ENCODE data around the gene STARD13.

The STARD13 gene

GRCh38 chr13:33191425-33192210 lies 93.9 kb downstream of the STARD13 start:
- TF ChIP-seq, protein P1, sequence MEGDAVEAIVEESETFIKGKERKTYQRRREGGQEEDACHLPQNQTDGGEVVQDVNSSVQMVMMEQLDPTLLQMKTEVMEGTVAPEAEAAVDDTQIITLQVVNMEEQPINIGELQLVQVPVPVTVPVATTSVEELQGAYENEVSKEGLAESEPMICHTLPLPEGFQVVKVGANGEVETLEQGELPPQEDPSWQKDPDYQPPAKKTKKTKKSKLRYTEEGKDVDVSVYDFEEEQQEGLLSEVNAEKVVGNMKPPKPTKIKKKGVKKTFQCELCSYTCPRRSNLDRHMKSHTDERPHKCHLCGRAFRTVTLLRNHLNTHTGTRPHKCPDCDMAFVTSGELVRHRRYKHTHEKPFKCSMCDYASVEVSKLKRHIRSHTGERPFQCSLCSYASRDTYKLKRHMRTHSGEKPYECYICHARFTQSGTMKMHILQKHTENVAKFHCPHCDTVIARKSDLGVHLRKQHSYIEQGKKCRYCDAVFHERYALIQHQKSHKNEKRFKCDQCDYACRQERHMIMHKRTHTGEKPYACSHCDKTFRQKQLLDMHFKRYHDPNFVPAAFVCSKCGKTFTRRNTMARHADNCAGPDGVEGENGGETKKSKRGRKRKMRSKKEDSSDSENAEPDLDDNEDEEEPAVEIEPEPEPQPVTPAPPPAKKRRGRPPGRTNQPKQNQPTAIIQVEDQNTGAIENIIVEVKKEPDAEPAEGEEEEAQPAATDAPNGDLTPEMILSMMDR (IDR thresholded peaks at IDR 0.05) = no peak

DNA sequence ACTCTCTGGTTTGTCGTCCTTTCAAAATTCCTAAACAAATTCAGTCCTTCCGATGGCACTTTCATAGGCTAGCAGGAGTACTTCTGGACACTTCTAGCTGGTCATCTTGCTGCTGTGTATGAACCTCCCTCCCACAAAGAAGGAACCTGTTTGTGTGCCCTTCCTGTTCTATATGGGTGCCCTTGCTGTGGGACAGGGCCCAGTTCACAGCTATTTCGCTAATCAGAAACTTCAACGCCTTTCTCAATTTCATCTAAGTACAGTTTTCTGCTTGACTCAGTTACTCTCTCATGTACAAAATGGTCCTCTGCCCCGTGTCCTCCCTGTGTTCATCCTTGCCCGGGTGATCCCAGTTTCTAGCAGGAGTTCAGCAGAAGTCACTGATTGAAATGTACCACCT lies 96.1 kb downstream of the STARD13 start:
- TF ChIP-seq, protein P1 (IDR thresholded peaks at IDR 0.05) = no peak

GRCh38 chr13:33188093-33188882 lies 97.3 kb downstream of the STARD13 start:
- TF ChIP-seq, protein P1 (IDR thresholded peaks at IDR 0.05) = no peak

- TF ChIP-seq, protein P1 (IDR thresholded peaks at IDR 0.05) = no peak
These were observed 98.7 kb downstream of the STARD13 start for GRCh38 chr13:33186861-33187291.

DNA sequence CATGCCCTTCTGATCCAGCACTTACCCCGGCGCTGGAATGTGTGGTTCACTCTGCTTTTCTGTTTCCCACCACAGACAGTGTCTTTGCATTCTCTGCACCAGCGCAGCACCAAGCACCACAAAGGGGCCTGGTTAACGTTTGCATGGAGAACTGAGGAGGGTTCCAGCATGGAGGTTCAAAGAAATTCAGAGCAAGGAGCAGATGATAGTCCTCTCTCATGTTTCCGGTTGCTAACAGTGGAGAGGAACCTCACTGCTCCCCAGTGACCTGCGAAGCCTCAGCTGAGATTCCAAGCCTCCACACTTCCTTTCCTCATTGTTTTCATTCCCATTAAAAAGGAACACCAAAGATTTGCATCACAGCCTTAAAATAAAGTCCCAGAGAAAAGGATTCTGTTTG lies 99.7 kb downstream of the STARD13 start:
- TF ChIP-seq, protein P1 (IDR thresholded peaks at IDR 0.05) = no peak

- TF ChIP-seq, protein P1 (IDR thresholded peaks at IDR 0.05) = no peak
These were observed 101.0 kb downstream of the STARD13 start for GRCh38 chr13:33184530-33184929.

GRCh38 chr13:33184112-33184490 lies 101.5 kb downstream of the STARD13 start:
- TF ChIP-seq, protein P1 (IDR thresholded peaks at IDR 0.05) = no peak
